ENCODE data around the gene VN1R4. TPM values are rescaled to one million over a fixed set of nuclear protein-coding genes. Genes with fewer than 3 reads are reported as not detected.
"Not testable (repeated sequence)": the region's sequence is repeated elsewhere in the genome, so short reads cannot be mapped to it uniquely, and the experiment has no call there.

The VN1R4 gene
- total RNA-seq, 1 donor from 2014 or later, result not detected

- Histone ChIP-seq H3K27me3 (no peaks in the 10 kb centered on the region), H3K4me1 (no peaks in the 10 kb centered on the region), H3K27ac (no peak overlapping the region), H3K4me3 (no peak overlapping the region), H3K36me3 (no peaks in the 10 kb centered on the region), H3K9me3 (peaks cover 8 to 34% of the 10 kb centered on the region in 2 donors)
- intact Hi-C loops (cut with DNase I), result no loop called here
- TF ChIP-seq, protein P1, sequence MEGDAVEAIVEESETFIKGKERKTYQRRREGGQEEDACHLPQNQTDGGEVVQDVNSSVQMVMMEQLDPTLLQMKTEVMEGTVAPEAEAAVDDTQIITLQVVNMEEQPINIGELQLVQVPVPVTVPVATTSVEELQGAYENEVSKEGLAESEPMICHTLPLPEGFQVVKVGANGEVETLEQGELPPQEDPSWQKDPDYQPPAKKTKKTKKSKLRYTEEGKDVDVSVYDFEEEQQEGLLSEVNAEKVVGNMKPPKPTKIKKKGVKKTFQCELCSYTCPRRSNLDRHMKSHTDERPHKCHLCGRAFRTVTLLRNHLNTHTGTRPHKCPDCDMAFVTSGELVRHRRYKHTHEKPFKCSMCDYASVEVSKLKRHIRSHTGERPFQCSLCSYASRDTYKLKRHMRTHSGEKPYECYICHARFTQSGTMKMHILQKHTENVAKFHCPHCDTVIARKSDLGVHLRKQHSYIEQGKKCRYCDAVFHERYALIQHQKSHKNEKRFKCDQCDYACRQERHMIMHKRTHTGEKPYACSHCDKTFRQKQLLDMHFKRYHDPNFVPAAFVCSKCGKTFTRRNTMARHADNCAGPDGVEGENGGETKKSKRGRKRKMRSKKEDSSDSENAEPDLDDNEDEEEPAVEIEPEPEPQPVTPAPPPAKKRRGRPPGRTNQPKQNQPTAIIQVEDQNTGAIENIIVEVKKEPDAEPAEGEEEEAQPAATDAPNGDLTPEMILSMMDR (IDR thresholded peaks at IDR 0.05), result no peak
- DNase-seq (ENCODE audit: low spot score in 2 of 2), result no peak
Observed at GRCh38 chr19:53290758-53291549, 23.4 kb upstream of the VN1R4 start.

GRCh38 chr19:53285087-53285486, 17.6 kb upstream of the VN1R4 start:
- TF ChIP-seq, protein P1 (IDR thresholded peaks at IDR 0.05), result no peak
- Histone ChIP-seq H3K27ac (no peak overlapping the region), H3K9me3 (no peaks in the 10 kb centered on the region), H3K27me3 (no peaks in the 10 kb centered on the region), H3K4me3 (no peak overlapping the region), H3K4me1 (no peaks in the 10 kb centered on the region), H3K36me3 (no peaks in the 10 kb centered on the region)
- no peak for DNase-seq (ENCODE audit: low spot score in 2 of 2)
- intact Hi-C loops (cut with DNase I), result no loop called here

DNA sequence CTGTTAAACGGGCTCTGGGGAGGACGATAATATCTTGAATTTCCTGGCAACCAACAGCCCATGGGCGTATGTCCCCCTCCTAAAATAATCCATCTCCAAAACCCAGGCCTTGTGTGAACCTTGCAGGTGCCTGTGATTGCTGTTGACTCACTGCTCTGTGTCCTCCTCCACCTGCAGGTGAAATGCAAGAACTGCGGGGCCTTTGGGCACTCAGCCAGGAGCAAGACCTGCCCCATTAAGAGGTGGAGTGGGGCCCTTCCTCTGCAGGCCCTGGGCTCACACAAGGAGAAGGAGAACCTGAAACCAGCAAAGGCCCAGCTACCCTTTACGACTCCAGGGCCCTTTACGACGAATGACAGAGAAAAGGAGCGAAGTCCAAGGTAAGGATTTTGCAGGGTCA, 14.4 kb upstream of the VN1R4 start:
- H3K36me3 ChIP-seq; H3K27me3 ChIP-seq; H3K27ac ChIP-seq; intact Hi-C loops (cut with DNase I); H3K4me1 ChIP-seq; H3K4me3 ChIP-seq; H3K9me3 ChIP-seq; DNase-seq (ENCODE audit: low spot score in 2 of 2): not testable (repeated sequence)

DNA sequence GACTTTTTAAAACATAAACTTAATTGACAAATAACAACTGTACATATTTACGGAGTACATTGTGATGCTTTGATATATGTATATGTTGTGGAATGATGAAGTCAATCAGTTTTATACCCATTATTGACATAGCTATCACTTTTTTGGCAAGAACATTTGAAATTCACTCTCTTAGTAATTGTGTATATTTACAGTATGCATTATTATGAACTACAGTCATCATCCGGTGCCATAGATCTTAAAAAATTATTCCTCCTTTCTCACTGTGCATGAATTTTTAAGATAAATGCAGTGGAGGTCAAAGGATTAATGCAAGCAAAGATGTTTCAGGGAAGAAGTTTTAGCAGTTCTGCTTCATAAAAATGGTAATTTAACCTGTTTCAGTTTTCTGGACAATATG, 8.0 kb upstream of the VN1R4 start:
- no peak for DNase-seq (ENCODE audit: low spot score in 2 of 2)
- H3K9me3 ChIP-seq, result no peaks in the 10 kb centered on the region
- TF ChIP-seq, protein P1 (IDR thresholded peaks at IDR 0.05), result no peak
- H3K4me3 ChIP-seq, result no peak overlapping the region
- H3K27ac ChIP-seq, result no peak overlapping the region
- no peaks in the 10 kb centered on the region for H3K4me1 ChIP-seq
- intact Hi-C loops (cut with DNase I), result no loop called here
- H3K36me3 ChIP-seq, result no peaks in the 10 kb centered on the region
- H3K27me3 ChIP-seq, result no peaks in the 10 kb centered on the region

DNA sequence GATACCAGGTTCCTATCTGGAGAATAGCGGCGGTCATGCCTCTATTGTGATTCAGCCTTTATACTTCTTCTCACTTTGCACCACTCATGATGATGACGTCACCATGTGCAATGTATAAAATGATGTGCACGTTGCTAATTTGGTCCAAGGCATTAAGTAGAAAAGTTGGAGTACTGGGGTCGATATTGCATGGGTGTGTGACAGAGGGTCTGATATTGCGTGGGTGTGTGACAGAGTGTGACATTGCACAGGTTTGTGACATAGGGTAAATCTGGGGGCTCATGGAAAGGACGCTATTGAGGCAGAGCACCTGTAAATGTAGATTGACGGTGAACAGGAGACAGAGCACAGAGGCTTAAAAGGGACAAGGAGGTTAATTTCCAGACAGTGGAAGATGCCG, 4.5 kb upstream of the VN1R4 start:
- Histone ChIP-seq H3K4me1 (no peaks in the 10 kb centered on the region), H3K27me3 (no peaks in the 10 kb centered on the region), H3K4me3 (no peak overlapping the region), H3K27ac (no peak overlapping the region), H3K9me3 (no peaks in the 10 kb centered on the region), H3K36me3 (no peaks in the 10 kb centered on the region)
- no peak for DNase-seq (ENCODE audit: low spot score in 2 of 2)
- TF ChIP-seq, protein P1 (IDR thresholded peaks at IDR 0.05), result no peak
- intact Hi-C loops (cut with DNase I), result no loop called here

- H3K4me3 ChIP-seq; H3K4me1 ChIP-seq; H3K27me3 ChIP-seq; H3K9me3 ChIP-seq; DNase-seq (ENCODE audit: low spot score in 2 of 2); intact Hi-C loops (cut with DNase I); H3K27ac ChIP-seq; H3K36me3 ChIP-seq: not testable (repeated sequence)
Observed at GRCh38 chr19:53269861-53270260, 2.3 kb upstream of the VN1R4 start.

DNA sequence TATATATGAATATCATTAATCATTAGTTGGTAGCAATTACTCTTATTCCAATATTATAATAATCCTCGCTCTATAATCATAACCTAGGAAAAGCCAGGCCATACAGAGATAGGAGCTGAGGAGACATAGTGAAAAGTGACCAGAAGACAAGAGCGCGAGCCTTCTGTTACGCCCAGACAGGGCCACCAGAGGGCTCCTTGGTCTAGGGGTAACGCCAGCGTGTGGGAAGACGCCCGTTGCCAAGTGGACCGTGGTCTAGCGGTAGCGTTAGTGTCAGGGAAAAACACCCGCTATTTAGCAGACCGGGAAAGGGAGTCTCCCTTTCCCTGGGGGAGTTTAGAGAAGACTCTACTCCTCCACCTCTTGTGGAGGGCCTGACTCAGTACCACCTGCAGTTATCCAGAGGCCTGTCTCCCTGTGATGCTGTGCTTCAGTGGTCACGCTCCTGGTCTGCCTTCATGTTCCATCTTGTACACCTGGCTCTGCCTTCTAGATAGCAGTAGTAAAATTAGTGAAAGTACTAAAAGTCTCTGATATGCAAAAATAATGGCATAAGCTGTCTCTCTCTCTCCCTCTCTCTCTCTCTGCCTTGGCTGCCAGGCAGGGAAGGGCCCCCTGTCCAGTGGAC, 9.7 kb downstream of the VN1R4 start, which contains the start of gene VN1R2:
TSS of gene VN1R2 (plus strand) at position 578 of the 628 bp plus-strand sequence. CDS start 84 bp downstream, outside the sequence.
- H3K27me3 ChIP-seq; H3K9me3 ChIP-seq; DNase-seq (ENCODE audit: low spot score in 2 of 2); H3K4me3 ChIP-seq; H3K36me3 ChIP-seq; H3K27ac ChIP-seq; intact Hi-C loops (cut with DNase I); H3K4me1 ChIP-seq: not testable (repeated sequence)
